GM18498 (cell line): ENCODE measurements around the gene CRIM1.

Experiments
- ATAC-seq: cut with Tn5 transposase; IDR thresholded peaks from one replicate; pipeline ENCODE4 v1.9.1; 2021; ENCODE audit warnings: mild to moderate bottlenecking, moderate library complexity; ENCODE audit not compliant: unreplicated experiment

The CRIM1 gene

DNA sequence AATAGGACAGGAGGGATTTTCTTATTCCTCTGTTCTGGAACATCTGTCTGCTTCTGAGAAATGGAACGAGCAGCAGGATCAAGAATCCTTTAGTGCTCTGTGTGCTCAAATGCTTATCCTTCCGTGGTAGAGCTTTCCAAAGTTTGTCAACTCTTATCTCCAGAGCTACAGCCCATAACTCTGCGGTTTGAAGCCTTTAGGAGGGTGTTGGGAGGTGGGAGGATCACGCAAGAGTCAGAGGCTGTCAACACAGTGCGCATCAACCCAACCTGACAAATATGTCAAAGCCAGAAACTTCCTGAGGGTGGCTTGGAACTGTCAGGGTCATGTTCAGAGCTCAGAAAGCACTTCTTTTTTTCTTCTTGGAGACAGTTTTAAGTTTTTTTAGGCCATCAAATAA is 95.9 kb downstream of the CRIM1 start:
- ATAC-seq: no peak

GRCh38 chr2:36452260-36452659 is 96.7 kb downstream of the CRIM1 start:
- no peak for ATAC-seq

- no peak for ATAC-seq
These were observed 98.1 kb downstream of the CRIM1 start for GRCh38 chr2:36453652-36454051.

DNA sequence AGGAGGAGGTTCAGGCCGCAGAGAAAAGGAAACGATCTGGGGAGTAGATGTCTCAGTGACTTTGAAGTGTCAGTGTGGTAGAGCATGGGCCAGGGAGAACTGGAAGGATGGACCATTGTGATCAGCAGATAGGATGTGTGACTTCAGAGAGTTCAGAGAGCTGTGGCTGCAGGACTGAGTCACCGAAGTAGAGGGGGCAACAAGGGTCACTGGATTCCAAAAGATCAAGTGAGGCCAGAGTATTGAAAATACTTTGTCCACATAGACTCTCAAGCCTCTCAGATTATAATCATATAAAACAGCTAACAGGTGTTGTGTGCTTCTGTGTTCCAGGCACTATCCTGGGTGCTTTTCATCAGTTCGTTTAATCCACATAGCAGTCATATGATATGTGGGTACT is 99.4 kb downstream of the CRIM1 start:
- no peak for ATAC-seq

- no peak for ATAC-seq
These were observed 100.2 kb downstream of the CRIM1 start for GRCh38 chr2:36455788-36456187.

DNA sequence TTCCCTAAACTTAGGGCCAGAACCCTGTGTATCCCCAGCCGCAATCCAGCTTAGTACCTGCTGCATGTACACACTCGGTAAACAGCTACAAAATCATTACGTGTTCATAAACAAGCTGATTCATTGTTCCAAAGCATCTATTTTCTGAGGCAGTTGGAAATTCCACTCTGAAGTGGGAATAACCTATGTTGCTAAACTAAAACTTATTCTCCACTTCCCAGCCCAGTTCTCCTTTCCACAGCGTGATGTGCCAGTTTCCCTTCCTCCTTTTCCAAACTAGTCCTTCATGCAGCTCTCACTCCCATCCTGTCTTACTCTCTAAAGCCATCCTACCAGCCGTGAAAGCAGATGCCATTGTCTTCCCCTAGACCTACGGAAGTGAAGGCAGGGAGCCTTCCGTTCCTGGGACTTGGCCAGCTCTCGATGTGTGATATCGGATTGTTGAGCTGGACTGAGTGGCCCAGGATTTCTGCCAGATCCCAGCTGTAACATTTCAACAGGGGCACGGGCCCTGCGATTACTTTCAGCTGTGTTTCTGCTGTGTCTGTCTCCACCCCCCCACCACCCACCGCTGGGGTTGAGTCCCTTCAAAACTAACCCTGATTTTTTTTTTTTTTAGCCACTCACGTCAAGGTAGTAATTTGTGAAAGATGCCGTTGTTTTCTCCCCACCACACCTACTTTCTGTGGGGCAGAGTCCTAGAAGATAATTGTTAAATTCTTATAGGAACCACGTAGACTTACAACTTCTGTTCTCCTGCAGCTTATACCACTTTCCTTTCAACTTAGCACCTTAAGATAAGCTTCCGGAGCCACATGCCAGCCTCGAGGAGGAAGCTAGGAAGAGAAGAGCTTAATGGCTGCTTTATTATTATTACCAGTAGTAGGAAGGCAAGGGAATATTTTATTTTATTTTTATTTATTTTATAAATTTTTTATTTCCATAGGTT is 100.9 kb downstream of the CRIM1 start:
- no peak for ATAC-seq

DNA sequence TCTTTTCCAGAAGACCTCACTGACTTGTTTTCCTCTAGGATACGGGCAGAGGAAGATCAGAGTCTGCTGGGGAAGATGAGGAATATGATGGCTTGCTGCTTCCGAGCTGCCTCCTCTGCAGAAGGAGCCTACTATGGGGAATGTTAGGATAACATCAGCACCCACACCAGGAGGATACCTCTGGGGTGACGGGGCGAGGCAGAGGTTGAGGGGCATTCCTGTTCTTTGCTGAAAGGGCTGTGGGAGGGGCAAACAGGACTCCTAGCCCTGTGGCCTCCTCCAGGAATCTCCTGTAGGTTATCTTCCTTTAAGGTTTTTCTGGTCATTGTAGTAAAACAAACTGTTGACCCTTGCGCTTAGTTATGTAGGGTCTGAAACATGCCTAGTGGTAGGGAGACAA is 102.5 kb downstream of the CRIM1 start:
- ATAC-seq: no peak

- no peak for ATAC-seq
These were observed 104.2 kb downstream of the CRIM1 start for GRCh38 chr2:36459725-36460137.

- peak; percentile 60 for ATAC-seq
These were observed 105.6 kb downstream of the CRIM1 start for GRCh38 chr2:36461039-36461681.

DNA sequence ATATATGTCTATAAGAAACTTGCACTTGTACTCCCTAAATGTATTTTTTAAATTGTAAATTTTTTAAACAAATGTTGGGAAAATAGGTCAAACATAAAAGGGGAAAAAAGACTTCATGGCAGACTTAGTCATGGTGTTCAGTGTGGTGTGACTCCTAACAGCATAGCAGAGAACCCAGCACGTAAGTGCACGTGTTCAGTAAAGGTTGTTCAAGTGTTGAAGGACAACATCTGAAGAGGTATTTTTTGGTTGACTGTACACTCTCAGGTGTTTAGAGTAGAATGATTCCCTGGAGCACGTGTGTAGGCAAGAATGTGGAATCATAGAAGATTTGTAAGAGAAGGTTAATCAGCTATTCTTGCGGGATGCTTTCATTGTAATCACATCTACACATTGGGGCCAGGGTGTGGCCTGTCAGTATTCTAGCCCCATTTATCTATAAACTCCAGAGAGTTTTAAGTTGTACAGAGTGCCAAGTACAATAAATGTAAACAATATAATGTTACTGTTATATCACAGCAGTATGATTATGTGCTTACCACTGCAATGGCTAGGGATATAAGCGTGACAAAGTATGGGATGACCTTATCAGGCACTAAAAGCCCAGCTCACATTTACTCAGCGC is 106.8 kb downstream of the CRIM1 start:
- no peak for ATAC-seq

DNA sequence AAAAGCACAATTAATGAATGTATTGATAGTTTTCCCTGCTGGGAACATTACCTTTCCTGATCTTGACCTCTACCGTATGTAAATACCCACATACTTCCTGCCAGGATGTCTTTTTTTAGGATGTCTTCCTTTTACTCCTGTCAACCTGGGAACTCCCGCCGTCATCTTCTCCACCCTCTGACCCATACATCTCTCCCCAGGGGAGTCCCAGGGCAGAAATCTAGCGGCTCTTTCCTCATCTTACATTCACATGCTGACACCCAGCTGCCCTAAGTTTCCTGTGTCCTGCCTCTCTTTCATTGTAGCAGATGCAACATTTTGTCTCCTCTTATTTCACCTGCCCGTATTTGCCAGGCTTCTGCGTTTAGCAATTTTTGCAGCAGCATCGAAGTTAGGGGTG is 107.8 kb downstream of the CRIM1 start:
- ATAC-seq: no peak

DNA sequence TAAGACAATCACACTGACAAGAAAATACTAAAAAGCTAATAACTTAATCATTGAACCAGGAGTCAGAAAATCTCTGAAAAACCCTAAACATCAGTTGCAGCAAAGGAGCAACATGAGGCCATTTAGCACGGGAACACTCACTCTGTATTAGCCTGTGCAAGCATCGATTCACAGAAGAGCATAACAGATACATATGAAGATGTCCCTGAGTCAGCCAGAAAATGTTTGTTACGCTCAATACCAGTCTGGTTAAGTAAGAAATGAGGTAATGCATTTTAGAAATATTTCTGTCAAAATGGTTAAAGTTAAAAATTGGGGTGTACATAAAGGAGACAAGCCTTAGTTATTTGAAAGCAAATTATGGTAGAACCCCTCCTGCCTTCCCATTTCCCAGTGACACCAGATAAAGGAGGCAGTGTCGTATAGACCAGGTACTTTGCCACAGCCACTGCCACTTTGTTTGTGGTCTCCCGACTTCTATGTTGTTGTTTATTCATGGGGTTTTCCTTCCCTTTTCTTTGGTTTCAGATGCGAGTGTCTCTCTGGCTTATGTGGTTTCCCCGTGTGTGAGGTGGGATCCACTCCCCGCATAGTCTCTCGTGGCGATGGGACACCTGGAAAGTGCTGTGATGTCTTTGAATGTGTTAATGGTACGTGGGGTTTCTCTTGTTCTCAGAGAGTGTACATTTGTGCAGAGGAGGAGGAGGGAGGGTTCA is 108.6 kb downstream of the CRIM1 start:
- ATAC-seq: no peak

- no peak for ATAC-seq
These were observed 110.6 kb downstream of the CRIM1 start for GRCh38 chr2:36466135-36466534.

DNA sequence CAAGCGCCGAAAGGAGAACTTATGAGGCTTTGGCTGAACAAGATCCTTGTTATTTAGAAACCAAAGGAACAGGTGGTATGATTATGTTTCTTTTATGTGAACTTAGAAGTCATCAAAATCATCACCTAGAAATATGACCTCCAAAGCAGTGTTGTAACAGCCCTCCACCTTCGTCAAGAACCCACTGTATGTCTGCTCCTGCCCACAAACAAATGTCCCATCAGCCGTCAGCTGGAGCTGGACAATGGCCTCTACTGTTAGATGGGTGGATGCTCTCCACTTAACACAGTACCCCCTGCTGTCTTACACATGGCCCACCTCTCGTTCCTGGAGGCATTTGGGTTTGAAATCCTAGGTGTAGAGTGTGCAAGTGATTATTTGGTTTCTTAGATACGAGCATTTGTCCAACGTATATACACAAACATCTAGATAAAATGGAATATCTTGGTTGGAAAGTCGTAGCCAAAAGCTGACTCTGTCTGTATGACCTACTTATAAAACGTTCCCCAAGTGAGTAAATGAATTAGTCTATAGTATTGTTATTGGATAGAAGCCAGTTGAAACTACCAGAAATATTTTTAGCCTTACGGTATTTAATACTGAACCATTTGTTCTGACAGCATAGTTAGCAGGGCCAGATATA is 113.0 kb downstream of the CRIM1 start:
- ATAC-seq: no peak

- no peak for ATAC-seq
These were observed 113.5 kb downstream of the CRIM1 start for GRCh38 chr2:36469106-36469477.

GRCh38 chr2:36469710-36470109 is 114.1 kb downstream of the CRIM1 start:
- ATAC-seq: no peak

- no peak for ATAC-seq
These were observed 117.7 kb downstream of the CRIM1 start for GRCh38 chr2:36473230-36473629.

- no peak for ATAC-seq
These were observed 120.8 kb downstream of the CRIM1 start for GRCh38 chr2:36476411-36476810.

- ATAC-seq: no peak
These were observed 121.7 kb downstream of the CRIM1 start for GRCh38 chr2:36477315-36477714.

GRCh38 chr2:36477746-36478145 is 122.2 kb downstream of the CRIM1 start:
- ATAC-seq: no peak

GRCh38 chr2:36478332-36478738 is 122.8 kb downstream of the CRIM1 start:
- ATAC-seq: no peak
